IMR-90 (cell line): ENCODE results near the gene H6PD. TPM values are rescaled to one million over a fixed set of nuclear protein-coding genes. Genes with fewer than 3 reads are reported as not detected.

Experiments
- ATAC-seq: fragments of 200-7000 bp; cut with Tn5 transposase; 2 replicates; pipeline ENCODE4 v1.9.1; 2020; ENCODE audit warnings: low read depth, mild to moderate bottlenecking, moderate library complexity
- BruUV-seq: library from RNA; stranded (reverse); fragments of 400-500 nt; replicated peaks from 2 replicates; lab custom pipeline; 2021; lab: Mats Ljungman, UMichigan
- CTCF ChIA-PET: fragments of 300-600 bp; formaldehyde crosslinking; extraction: SDS; loops from one replicate; lab custom pipeline; 2021; ENCODE audit warnings: antibody characterized with exemption; lab: Yijun Ruan, JAX
- POLR2A ChIA-PET: fragments of 300-600 bp; sonication (Branson Sonifier 250); formaldehyde crosslinking; loops from one replicate; lab custom pipeline; 2022; ENCODE audit warnings: antibody characterized with exemption; ENCODE audit not compliant: unreplicated experiment; lab: Charles Lee
- DNase-seq: peaks from one replicate; pipeline ENCODE4 v3.0.0; 2013
- H2AFZ ChIP-seq: replicated peaks from 2 replicates; pipeline ENCODE3; 2013; ENCODE audit warnings: low read length, mild to moderate bottlenecking; ENCODE audit not compliant: poor library complexity
- H2AK5ac ChIP-seq: 2 replicates; pipeline ENCODE4 v1.6.1; 2013; ENCODE audit warnings: low read depth, low read length, inconsistent platforms
- H2AK9ac ChIP-seq: replicated peaks from 2 replicates; pipeline ENCODE3; 2013; ENCODE audit warnings: mild to moderate bottlenecking, low read depth, low read length, moderate library complexity; ENCODE audit not compliant: poor library complexity
- H2BK120ac ChIP-seq: 2 replicates; pipeline ENCODE4 v1.6.1; 2013; ENCODE audit warnings: low read depth, low read length, inconsistent platforms
- H2BK15ac ChIP-seq: 3 replicates; pipeline ENCODE4 v1.6.1; 2013; ENCODE audit warnings: low read depth, low read length, inconsistent platforms
- H2BK20ac ChIP-seq: 2 replicates; pipeline ENCODE4 v1.6.1; 2013; ENCODE audit warnings: low read depth, mild to moderate bottlenecking, inconsistent platforms, low read length, moderate library complexity
- H2BK5ac ChIP-seq: 2 replicates; pipeline ENCODE4 v1.6.1; 2013; ENCODE audit warnings: mild to moderate bottlenecking, low read depth, low read length, inconsistent platforms; ENCODE audit not compliant: poor library complexity, severe bottlenecking
- H3K14ac ChIP-seq: replicated peaks from 2 replicates; pipeline ENCODE4 v1.6.1; 2013; ENCODE audit warnings: low read depth, low read length, inconsistent platforms
- H3K18ac ChIP-seq: 2 replicates; pipeline ENCODE4 v1.6.1; 2013; ENCODE audit warnings: low read depth, low read length, control low read depth
- H3K23ac ChIP-seq: 2 replicates; pipeline ENCODE4 v1.6.1; 2013; ENCODE audit warnings: low read depth, low read length, inconsistent platforms
- H3K27ac ChIP-seq: 2 replicates; pipeline ENCODE4 v1.5.1; 2013; ENCODE audit warnings: mild to moderate bottlenecking, control low read depth, low read length; ENCODE audit not compliant: insufficient read depth
- H3K27me3 ChIP-seq: 2 replicates; pipeline ENCODE4 v1.6.1; 2013; ENCODE audit warnings: low read length; ENCODE audit not compliant: control insufficient read depth, insufficient read depth
- H3K36me3 ChIP-seq: 2 replicates; pipeline ENCODE4 v1.6.1; 2013; ENCODE audit warnings: low read length, mixed read lengths; ENCODE audit not compliant: control insufficient read depth, insufficient read depth
- H3K4ac ChIP-seq: 2 replicates; pipeline ENCODE4 v1.6.1; 2013; ENCODE audit warnings: low read depth, low read length, inconsistent platforms
- H3K4me1 ChIP-seq: 2 replicates; pipeline ENCODE4 v1.6.1; 2013; ENCODE audit warnings: low read length, mixed read lengths; ENCODE audit not compliant: control insufficient read depth, insufficient read depth
- H3K4me2 ChIP-seq: 2 replicates; pipeline ENCODE4 v1.6.1; 2013; ENCODE audit warnings: low read depth, mild to moderate bottlenecking, control low read depth, low read length, moderate library complexity
- H3K4me3 ChIP-seq: 2 replicates; pipeline ENCODE4 v1.5.1; 2013; ENCODE audit warnings: low read depth, mild to moderate bottlenecking, control low read depth, low read length, moderate library complexity; ENCODE audit not compliant: insufficient read depth
- H3K56ac ChIP-seq: 2 replicates; pipeline ENCODE4 v1.6.1; 2013; ENCODE audit warnings: low read length, inconsistent platforms; ENCODE audit not compliant: insufficient read depth; ENCODE audit errors: extremely low read depth
- H3K79me1 ChIP-seq, 2 experiments: 2 replicates each; pipeline ENCODE4 v1.6.1; 2013; ENCODE audit warnings: low read length in 2 of 2, inconsistent platforms in 1 of 2, low read depth in 1 of 2
- H3K9ac ChIP-seq: 2 replicates; pipeline ENCODE4 v1.6.1; 2013; ENCODE audit warnings: low read depth, low read length, control low read depth
- H3K9me1 ChIP-seq: 2 replicates; pipeline ENCODE4 v1.6.1; 2013; ENCODE audit warnings: low read length, inconsistent platforms; ENCODE audit not compliant: insufficient read depth
- H3K9me3 ChIP-seq: 2 replicates; pipeline ENCODE4 v1.6.1; 2013; ENCODE audit warnings: low read length; ENCODE audit not compliant: control insufficient read depth, insufficient read depth
- H4K20me1 ChIP-seq: 2 replicates; pipeline ENCODE4 v1.6.1; 2013; ENCODE audit warnings: low read length, inconsistent platforms; ENCODE audit not compliant: insufficient read depth
- H4K5ac ChIP-seq: 2 replicates; pipeline ENCODE4 v1.6.1; 2013; ENCODE audit warnings: mild to moderate bottlenecking, low read depth, low read length, control low read depth
- H4K8ac ChIP-seq, 2 experiments: 2 replicates each; pipeline ENCODE4 v1.6.1; 2013; ENCODE audit warnings: low read depth in 2 of 2, low read length in 2 of 2, control low read depth in 1 of 2, inconsistent platforms in 1 of 2
- H4K91ac ChIP-seq: 2 replicates; pipeline ENCODE4 v1.6.1; 2013; ENCODE audit warnings: low read depth, low read length, inconsistent platforms; ENCODE audit not compliant: insufficient read depth
- CEBPB ChIP-seq: IDR thresholded peaks from 2 replicates; pipeline ENCODE4 v1.6.1; 2012; ENCODE audit warnings: low read depth, low read length, improper control_type of control experiment
- FOS ChIP-seq: fragments of 150-350 bp; IDR thresholded peaks from 2 replicates; pipeline ENCODE4 v1.6.1; 2016; ENCODE audit warnings: low read depth, low read length
- MAFK ChIP-seq: IDR thresholded peaks from 2 replicates; pipeline ENCODE4 v1.6.1; 2012; ENCODE audit warnings: low read depth, low read length, improper control_type of control experiment
- MXI1 ChIP-seq: IDR thresholded peaks from 2 replicates; pipeline ENCODE4 v1.6.1; 2012; ENCODE audit warnings: low read depth, mild to moderate bottlenecking, low read length, moderate library complexity, borderline replicate concordance
- POLR2A ChIP-seq: IDR thresholded peaks from 2 replicates; pipeline ENCODE4 v1.6.1; 2012; ENCODE audit warnings: mild to moderate bottlenecking, low read depth, low read length
- RAD21 ChIP-seq: IDR thresholded peaks from 2 replicates; pipeline ENCODE4 v1.6.1; 2012; ENCODE audit warnings: low read length, improper control_type of control experiment
- RCOR1 ChIP-seq: IDR thresholded peaks from 2 replicates; pipeline ENCODE4 v1.6.1; 2012; ENCODE audit warnings: mild to moderate bottlenecking, low read length, improper control_type of control experiment; ENCODE audit not compliant: insufficient replicate concordance
- WGBS, 2 experiments: methylation state at CpG; one replicate each; pipeline versions ENCODE4 v1.1.5 to v1.1.7; 2013; ENCODE audit warnings: missing lambda C conversion rate in 2 of 2; ENCODE audit not compliant: insufficient read length in 1 of 2; ENCODE audit errors: extremely low coverage in 2 of 2; 5-methylcytosine and 5-hydroxymethylcytosine counted together
- dilution Hi-C: fragments of 300-500 bp; cut with HindIII; formaldehyde crosslinking; loops from one replicate; pipeline ENCODE4 v1.14.3; 2018; ENCODE audit warnings: low sequenced_read_pairs; ENCODE audit not compliant: unreplicated experiment
- in situ Hi-C: fragments of 300-500 bp; cut with MboI; formaldehyde crosslinking; loops from 3 replicates; pipeline ENCODE4 v1.14.3; 2019; ENCODE audit warnings: low sequenced_read_pairs, inconsistent platforms, mixed read lengths
- intact Hi-C: fragments of 100-400 bp; cut with micrococcal nuclease; formaldehyde crosslinking; loops from 2 replicates; pipeline ENCODE4 v1.10.0; 2022
- polyA plus RNA-seq, 3 experiments: library from polyadenylated mRNA; depleted of rRNA; stranded (reverse); fragments of >200 nt; gene quantifications; 2 replicates each; pipeline ENCODE4 v1.2.3, GENCODE V29; 2012; ENCODE audit warnings: low replicate concordance in 1 of 3
- total RNA-seq: library from RNA; depleted of rRNA; stranded (reverse); fragments of >200 nt; gene quantifications from 2 replicates; pipeline ENCODE4 v1.2.3, GENCODE V29; 2012
- TF ChIP-seq, protein P1 (sequence below): fragments of 150-350 bp; IDR thresholded peaks from 2 replicates; pipeline ENCODE4 v1.6.1; 2017; ENCODE audit warnings: mild to moderate bottlenecking, antibody characterized with exemption, low read length, low read depth
- TF ChIP-seq, protein P2 (sequence below): conservative IDR thresholded peaks from 2 replicates; pipeline ENCODE4 v1.5.1; 2012; ENCODE audit warnings: mild to moderate bottlenecking, low read depth, low read length, improper control_type of control experiment
- TF ChIP-seq, protein P3 (sequence below): fragments of 150-350 bp; IDR thresholded peaks from 2 replicates; pipeline ENCODE4 v1.6.1; 2016; ENCODE audit warnings: low read depth, mild to moderate bottlenecking, low read length, moderate library complexity, borderline replicate concordance

H6PD gene
- total and polyA plus RNA-seq, 2 of the 4 experiments (the other 2 are of a cell fraction): 9.3 to 22.1 TPM

DNA sequence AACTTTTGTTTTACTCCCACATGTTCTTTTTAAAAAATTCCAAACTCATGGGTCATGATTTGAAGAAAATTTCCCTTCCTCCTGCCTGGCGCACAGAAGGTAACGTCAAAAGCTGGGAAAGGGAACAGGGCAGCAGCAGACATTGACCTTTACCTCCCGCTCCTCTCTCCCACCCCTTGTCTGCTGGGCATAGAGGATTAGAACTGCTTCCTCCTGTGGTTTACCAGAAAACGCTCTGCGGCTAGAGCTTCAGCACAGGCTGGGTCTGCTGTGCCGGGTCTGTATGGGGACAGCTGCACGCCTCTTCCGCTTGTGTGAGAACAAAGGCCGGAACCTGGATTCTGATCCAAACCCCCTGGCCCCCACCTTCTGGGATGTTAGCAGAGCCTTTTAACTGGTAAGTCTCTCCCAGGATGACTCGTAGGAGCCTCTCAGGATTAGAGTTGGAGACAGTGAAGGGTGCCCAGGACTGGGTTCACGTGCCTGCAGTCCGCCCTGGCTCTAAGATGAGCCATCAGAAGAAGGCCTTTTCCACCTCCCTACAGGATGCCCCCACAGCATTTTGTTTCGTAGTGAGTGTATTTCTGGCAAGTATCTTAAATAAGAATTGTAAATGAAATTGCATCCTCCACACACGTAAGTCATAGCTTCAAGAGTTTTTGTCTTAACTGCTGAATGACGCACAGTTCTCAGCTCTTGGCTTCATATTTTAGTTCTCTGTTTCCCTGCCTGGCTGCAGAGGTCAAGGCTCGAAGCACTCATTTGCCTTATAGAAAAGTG lies 5.2 kb downstream of the H6PD start:
- peak overlapping the region; percentile 39 for H2AFZ ChIP-seq
- peaks cover 6% of the 10 kb centered on the region; the same call in 1 of the 2 replicates for H3K36me3 ChIP-seq
- ChIA-PET CTCF (interaction anchor here (0.5 to 1.8 kb wide), 2 partner anchors 11 to 53 kb away, joined by 3 to 4 read pairs; no protein-coding TSS in a partner anchor), POLR2A (no interaction called here)
- peak overlapping the region; percentile 7 for H2AK9ac ChIP-seq
- TF ChIP-seq, protein P1, sequence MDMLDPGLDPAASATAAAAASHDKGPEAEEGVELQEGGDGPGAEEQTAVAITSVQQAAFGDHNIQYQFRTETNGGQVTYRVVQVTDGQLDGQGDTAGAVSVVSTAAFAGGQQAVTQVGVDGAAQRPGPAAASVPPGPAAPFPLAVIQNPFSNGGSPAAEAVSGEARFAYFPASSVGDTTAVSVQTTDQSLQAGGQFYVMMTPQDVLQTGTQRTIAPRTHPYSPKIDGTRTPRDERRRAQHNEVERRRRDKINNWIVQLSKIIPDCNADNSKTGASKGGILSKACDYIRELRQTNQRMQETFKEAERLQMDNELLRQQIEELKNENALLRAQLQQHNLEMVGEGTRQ: no peak
- TF ChIP-seq, protein P2, sequence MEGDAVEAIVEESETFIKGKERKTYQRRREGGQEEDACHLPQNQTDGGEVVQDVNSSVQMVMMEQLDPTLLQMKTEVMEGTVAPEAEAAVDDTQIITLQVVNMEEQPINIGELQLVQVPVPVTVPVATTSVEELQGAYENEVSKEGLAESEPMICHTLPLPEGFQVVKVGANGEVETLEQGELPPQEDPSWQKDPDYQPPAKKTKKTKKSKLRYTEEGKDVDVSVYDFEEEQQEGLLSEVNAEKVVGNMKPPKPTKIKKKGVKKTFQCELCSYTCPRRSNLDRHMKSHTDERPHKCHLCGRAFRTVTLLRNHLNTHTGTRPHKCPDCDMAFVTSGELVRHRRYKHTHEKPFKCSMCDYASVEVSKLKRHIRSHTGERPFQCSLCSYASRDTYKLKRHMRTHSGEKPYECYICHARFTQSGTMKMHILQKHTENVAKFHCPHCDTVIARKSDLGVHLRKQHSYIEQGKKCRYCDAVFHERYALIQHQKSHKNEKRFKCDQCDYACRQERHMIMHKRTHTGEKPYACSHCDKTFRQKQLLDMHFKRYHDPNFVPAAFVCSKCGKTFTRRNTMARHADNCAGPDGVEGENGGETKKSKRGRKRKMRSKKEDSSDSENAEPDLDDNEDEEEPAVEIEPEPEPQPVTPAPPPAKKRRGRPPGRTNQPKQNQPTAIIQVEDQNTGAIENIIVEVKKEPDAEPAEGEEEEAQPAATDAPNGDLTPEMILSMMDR: no peak
- TF ChIP-seq, protein P3, sequence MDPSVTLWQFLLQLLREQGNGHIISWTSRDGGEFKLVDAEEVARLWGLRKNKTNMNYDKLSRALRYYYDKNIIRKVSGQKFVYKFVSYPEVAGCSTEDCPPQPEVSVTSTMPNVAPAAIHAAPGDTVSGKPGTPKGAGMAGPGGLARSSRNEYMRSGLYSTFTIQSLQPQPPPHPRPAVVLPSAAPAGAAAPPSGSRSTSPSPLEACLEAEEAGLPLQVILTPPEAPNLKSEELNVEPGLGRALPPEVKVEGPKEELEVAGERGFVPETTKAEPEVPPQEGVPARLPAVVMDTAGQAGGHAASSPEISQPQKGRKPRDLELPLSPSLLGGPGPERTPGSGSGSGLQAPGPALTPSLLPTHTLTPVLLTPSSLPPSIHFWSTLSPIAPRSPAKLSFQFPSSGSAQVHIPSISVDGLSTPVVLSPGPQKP: no peak
- TF ChIP-seq FOS (no peak), CEBPB (no peak), RCOR1 (no peak), POLR2A (no peak), MAFK (no peak), MXI1 (no peak), RAD21 (no peak)
- H3K56ac ChIP-seq: no peak overlapping the region
- no peak overlapping the region for H3K4me3 ChIP-seq
- dilution Hi-C loops: no loop called here
- DNase-seq: peak; percentile 68
- peak overlapping the region; percentile 59; the same call in 1 of the 2 replicates for H3K14ac ChIP-seq
- peak overlapping the region; percentile 1; the same call in 1 of the 2 replicates for H2BK20ac ChIP-seq
- H3K9ac ChIP-seq: 0 out of 2 replicates have a peak overlapping the region, but pooled peaks have one; percentile 33
- H3K4me2 ChIP-seq: peak overlapping the region; percentile 23; the same call in 1 of the 2 replicates
- ATAC-seq: no peak
- no peak overlapping the region for H4K5ac ChIP-seq
- H3K9me3 ChIP-seq: no peaks in the 10 kb centered on the region
- peak overlapping the region; percentile 5; the same call in 1 of the 2 replicates for H2AK5ac ChIP-seq
- peaks cover 27% of the 10 kb centered on the region for H3K4me1 ChIP-seq
- peak overlapping the region; percentile 48; the same call in 1 of the 2 replicates for H3K23ac ChIP-seq
- no peak overlapping the region for H2BK15ac ChIP-seq
- H3K4ac ChIP-seq: peak overlapping the region; percentile 43; the same call in 1 of the 2 replicates
- no peak overlapping the region for H3K18ac ChIP-seq
- in situ Hi-C loops: no loop called here
- no CpG with 5 or more reads among the region's 16 CpGs for WGBS, 2 experiments
- peak overlapping the region; percentile 5; the same call in 1 of the 2 replicates for H3K27ac ChIP-seq
- H2BK5ac ChIP-seq: no peak overlapping the region
- peak overlapping the region; percentile 24 for H4K91ac ChIP-seq
- no peaks in the 10 kb centered on the region for H4K20me1 ChIP-seq
- intact Hi-C loops: loop anchor here (5.0 kb wide), 1 partner anchor 38 kb away; no protein-coding TSS in a partner anchor
- H2BK120ac ChIP-seq: peak overlapping the region; percentile 11; the same call in 1 of the 2 replicates
- peaks cover 29% of the 10 kb centered on the region for H3K9me1 ChIP-seq
- no TSS peak for BruUV-seq
- peaks cover 26 to 90% of the 10 kb centered on the region in 2 experiments for H3K79me1 ChIP-seq
- H4K8ac ChIP-seq: no peak overlapping the region
- H3K27me3 ChIP-seq: no peaks in the 10 kb centered on the region
